ENCODE results near the gene FAT4.

The FAT4 gene

GRCh38 chr4:125346616-125347015, 31.9 kb downstream of the FAT4 start:
- peak overlapping the region; percentile 34; the same call in 1 of the 2 replicates for H3K27ac ChIP-seq (ENCODE audit: low read depth, low read length)
- no peak overlapping the region for H3K4me3 ChIP-seq (ENCODE audit: low read length)
- no peak overlapping the region for H3K9ac ChIP-seq (ENCODE audit: low read depth, low read length)
- no peaks in the 10 kb centered on the region for H3K36me3 ChIP-seq (ENCODE audit: insufficient read depth, low read length)
- peaks cover 39% of the 10 kb centered on the region for H3K4me1 ChIP-seq (ENCODE audit: insufficient read depth, low read length)
- no peaks in the 10 kb centered on the region for H3K27me3 ChIP-seq (ENCODE audit: insufficient read depth, low read length)
- H3K9me3 ChIP-seq (ENCODE audit: insufficient read depth, low read depth, low read length), result no peaks in the 10 kb centered on the region
- 55% methylated on average over 4 of the region's 4 CpGs for WGBS

DNA sequence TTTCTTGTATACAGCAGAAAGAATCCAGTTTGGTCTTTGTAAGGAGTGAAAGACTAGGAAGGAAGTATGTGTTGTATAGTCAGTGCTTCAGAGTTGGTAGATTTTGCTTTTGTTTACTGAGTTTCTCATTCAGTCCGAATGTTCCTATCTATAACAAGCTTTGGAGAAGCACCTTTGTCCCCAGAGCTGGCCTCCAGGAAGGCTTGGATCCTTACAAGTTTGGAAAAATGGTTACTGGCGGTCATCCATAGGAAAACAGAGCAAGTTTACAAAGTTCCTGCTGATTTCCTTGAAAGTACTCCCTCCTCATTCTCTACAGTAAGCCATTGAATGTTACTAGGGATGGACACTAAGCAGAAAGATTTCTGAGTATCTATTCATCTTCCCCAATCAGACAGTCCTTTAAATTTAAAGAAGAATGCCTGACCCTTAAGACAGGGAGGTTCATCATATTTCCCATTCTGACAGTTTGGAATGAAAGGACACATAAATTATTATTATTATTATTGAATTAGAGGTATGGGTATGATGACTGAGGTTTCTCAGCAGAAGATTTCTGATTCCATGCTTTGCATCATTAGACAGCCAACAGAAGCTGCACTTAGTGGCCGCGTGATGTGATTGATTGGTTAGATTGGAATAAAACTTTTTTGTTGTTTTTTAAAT, 35.8 kb downstream of the FAT4 start:
- H3K9me3 ChIP-seq (ENCODE audit: insufficient read depth, low read depth, low read length), result no peaks in the 10 kb centered on the region
- H3K9ac ChIP-seq (ENCODE audit: low read depth, low read length), result no peak overlapping the region
- peaks cover 49% of the 10 kb centered on the region for H3K4me1 ChIP-seq (ENCODE audit: insufficient read depth, low read length)
- H3K27ac ChIP-seq (ENCODE audit: low read depth, low read length), result peak overlapping the region; percentile 36; the same call in 1 of the 2 replicates
- no peak overlapping the region for H3K4me3 ChIP-seq (ENCODE audit: low read length)
- WGBS, result 83% methylated on average over 2 of the region's 4 CpGs
- no peaks in the 10 kb centered on the region for H3K27me3 ChIP-seq (ENCODE audit: insufficient read depth, low read length)
- H3K36me3 ChIP-seq (ENCODE audit: insufficient read depth, low read length), result no peaks in the 10 kb centered on the region

GRCh38 chr4:125352521-125352920, 37.8 kb downstream of the FAT4 start:
- Histone ChIP-seq H3K4me1 (ENCODE audit: insufficient read depth, low read length) (peaks cover 54% of the 10 kb centered on the region), H3K9me3 (ENCODE audit: insufficient read depth, low read depth, low read length) (no peaks in the 10 kb centered on the region), H3K9ac (ENCODE audit: low read depth, low read length) (no peak overlapping the region), H3K4me3 (ENCODE audit: low read length) (no peak overlapping the region), H3K27me3 (ENCODE audit: insufficient read depth, low read length) (no peaks in the 10 kb centered on the region), H3K27ac (ENCODE audit: low read depth, low read length) (no peak overlapping the region), H3K36me3 (ENCODE audit: insufficient read depth, low read length) (no peaks in the 10 kb centered on the region)
- 89% methylated on average over 1 of the region's 1 CpG for WGBS

GRCh38 chr4:125353131-125353530, 38.4 kb downstream of the FAT4 start:
- no CpG with 5 or more reads among the region's 1 CpG for WGBS
- Histone ChIP-seq H3K36me3 (ENCODE audit: insufficient read depth, low read length) (no peaks in the 10 kb centered on the region), H3K4me3 (ENCODE audit: low read length) (no peak overlapping the region), H3K4me1 (ENCODE audit: insufficient read depth, low read length) (peaks cover 57% of the 10 kb centered on the region), H3K27me3 (ENCODE audit: insufficient read depth, low read length) (no peaks in the 10 kb centered on the region), H3K27ac (ENCODE audit: low read depth, low read length) (no peak overlapping the region), H3K9ac (ENCODE audit: low read depth, low read length) (no peak overlapping the region), H3K9me3 (ENCODE audit: insufficient read depth, low read depth, low read length) (no peaks in the 10 kb centered on the region)

DNA sequence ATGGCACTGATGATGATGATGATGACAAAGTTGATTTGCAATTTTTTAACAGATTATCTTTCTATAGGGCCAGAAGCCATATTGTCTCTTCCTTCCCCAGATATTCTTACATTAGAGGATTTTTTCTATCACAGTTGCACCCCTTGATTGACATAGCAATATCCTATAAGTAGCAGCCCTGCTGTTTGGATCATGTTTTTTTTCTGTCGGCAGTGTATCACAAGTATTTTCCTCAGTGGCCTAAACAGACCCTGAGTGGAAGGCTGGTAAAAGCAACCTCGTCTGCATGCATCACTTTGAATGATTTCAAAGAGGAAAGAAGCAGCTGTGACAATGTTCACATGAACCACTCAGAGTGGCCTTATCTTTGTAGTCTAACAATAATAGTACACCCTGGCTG, 41.0 kb downstream of the FAT4 start:
- Histone ChIP-seq H3K9me3 (ENCODE audit: insufficient read depth, low read depth, low read length) (no peaks in the 10 kb centered on the region), H3K27me3 (ENCODE audit: insufficient read depth, low read length) (no peaks in the 10 kb centered on the region), H3K9ac (ENCODE audit: low read depth, low read length) (no peak overlapping the region), H3K36me3 (ENCODE audit: insufficient read depth, low read length) (no peaks in the 10 kb centered on the region), H3K4me3 (ENCODE audit: low read length) (no peak overlapping the region), H3K27ac (ENCODE audit: low read depth, low read length) (peak overlapping the region; percentile 8; the same call in 1 of the 2 replicates), H3K4me1 (ENCODE audit: insufficient read depth, low read length) (peaks cover 73% of the 10 kb centered on the region)
- WGBS, result 77% methylated on average over 2 of the region's 2 CpGs

- H3K27me3 ChIP-seq (ENCODE audit: insufficient read depth, low read length), result no peaks in the 10 kb centered on the region
- peaks cover 64% of the 10 kb centered on the region for H3K4me1 ChIP-seq (ENCODE audit: insufficient read depth, low read length)
- peak overlapping the region; percentile 24; the same call in 1 of the 2 replicates for H3K4me3 ChIP-seq (ENCODE audit: low read length)
- H3K27ac ChIP-seq (ENCODE audit: low read depth, low read length), result peak overlapping the region; percentile 84
- H3K36me3 ChIP-seq (ENCODE audit: insufficient read depth, low read length), result no peaks in the 10 kb centered on the region
- no peaks in the 10 kb centered on the region for H3K9me3 ChIP-seq (ENCODE audit: insufficient read depth, low read depth, low read length)
- no peak overlapping the region for H3K9ac ChIP-seq (ENCODE audit: low read depth, low read length)
- WGBS, result 0% methylated on average over 4 of the region's 4 CpGs
Observed at GRCh38 chr4:125357675-125358074, 42.9 kb downstream of the FAT4 start.

DNA sequence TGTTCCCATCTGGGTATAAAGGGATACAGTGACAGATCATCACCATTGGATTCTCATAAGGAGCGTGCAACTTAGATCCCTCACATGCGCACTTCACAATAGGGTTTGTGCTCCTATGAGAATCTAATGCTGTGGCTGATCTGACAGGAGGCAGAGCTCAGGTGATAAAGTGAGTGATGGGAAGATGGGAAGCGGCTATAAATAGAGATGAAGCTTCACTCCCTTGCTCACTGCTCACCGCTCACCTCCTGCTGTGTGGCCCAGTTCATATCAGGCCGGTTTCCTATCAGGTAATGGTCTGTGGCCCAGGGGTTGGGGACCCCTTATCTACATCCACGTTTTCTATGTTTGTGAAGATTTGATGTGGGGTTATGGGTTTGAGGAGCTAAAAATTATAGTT, 43.7 kb downstream of the FAT4 start:
- H3K36me3 ChIP-seq (ENCODE audit: insufficient read depth, low read length), result no peaks in the 10 kb centered on the region
- peak overlapping the region; percentile 24; the same call in 1 of the 2 replicates for H3K4me3 ChIP-seq (ENCODE audit: low read length)
- H3K9ac ChIP-seq (ENCODE audit: low read depth, low read length), result no peak overlapping the region
- 51% methylated on average over 6 of the region's 6 CpGs for WGBS
- peak overlapping the region; percentile 64; the same call in 1 of the 2 replicates for H3K27ac ChIP-seq (ENCODE audit: low read depth, low read length)
- no peaks in the 10 kb centered on the region for H3K27me3 ChIP-seq (ENCODE audit: insufficient read depth, low read length)
- no peaks in the 10 kb centered on the region for H3K9me3 ChIP-seq (ENCODE audit: insufficient read depth, low read depth, low read length)
- peaks cover 61% of the 10 kb centered on the region for H3K4me1 ChIP-seq (ENCODE audit: insufficient read depth, low read length)

- no peak overlapping the region for H3K9ac ChIP-seq (ENCODE audit: low read depth, low read length)
- no peaks in the 10 kb centered on the region for H3K27me3 ChIP-seq (ENCODE audit: insufficient read depth, low read length)
- peak overlapping the region; percentile 17; the same call in 1 of the 2 replicates for H3K27ac ChIP-seq (ENCODE audit: low read depth, low read length)
- no peaks in the 10 kb centered on the region for H3K36me3 ChIP-seq (ENCODE audit: insufficient read depth, low read length)
- H3K9me3 ChIP-seq (ENCODE audit: insufficient read depth, low read depth, low read length), result no peaks in the 10 kb centered on the region
- WGBS, result no CpG with 5 or more reads among the region's 3 CpGs
- no peak overlapping the region for H3K4me3 ChIP-seq (ENCODE audit: low read length)
- H3K4me1 ChIP-seq (ENCODE audit: insufficient read depth, low read length), result peaks cover 58% of the 10 kb centered on the region
Observed at GRCh38 chr4:125359363-125359762, 44.6 kb downstream of the FAT4 start.

GRCh38 chr4:125359960-125360634, 45.3 kb downstream of the FAT4 start:
- peak overlapping the region; percentile 17; the same call in 1 of the 2 replicates for H3K27ac ChIP-seq (ENCODE audit: low read depth, low read length)
- no peaks in the 10 kb centered on the region for H3K27me3 ChIP-seq (ENCODE audit: insufficient read depth, low read length)
- H3K36me3 ChIP-seq (ENCODE audit: insufficient read depth, low read length), result no peaks in the 10 kb centered on the region
- 83% methylated on average over 8 of the region's 8 CpGs for WGBS
- no peak overlapping the region; the same call in 1 of the 2 replicates for H3K9ac ChIP-seq (ENCODE audit: low read depth, low read length)
- H3K9me3 ChIP-seq (ENCODE audit: insufficient read depth, low read depth, low read length), result no peaks in the 10 kb centered on the region; the same call in 1 of the 2 replicates
- peaks cover 51% of the 10 kb centered on the region for H3K4me1 ChIP-seq (ENCODE audit: insufficient read depth, low read length)
- H3K4me3 ChIP-seq (ENCODE audit: low read length), result no peak overlapping the region

DNA sequence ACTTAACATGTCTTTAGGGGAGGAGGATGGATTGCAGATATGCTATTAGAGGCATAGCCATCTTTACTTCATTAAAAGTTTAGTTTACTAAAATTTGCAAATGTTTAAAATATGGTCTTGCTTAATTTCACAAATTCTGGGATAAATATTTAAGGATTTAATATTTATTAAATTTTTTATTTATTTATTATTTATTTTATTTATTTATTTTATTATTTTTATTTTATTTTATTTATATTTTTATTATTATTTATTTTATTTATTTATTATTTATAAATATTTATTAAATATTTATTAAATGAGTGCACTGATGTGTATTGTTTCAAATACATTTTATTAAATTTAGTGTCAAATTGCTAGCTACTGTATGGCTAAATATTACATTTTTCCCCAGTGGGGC, 46.0 kb downstream of the FAT4 start:
- Histone ChIP-seq H3K27ac (ENCODE audit: low read depth, low read length) (no peak overlapping the region), H3K27me3 (ENCODE audit: insufficient read depth, low read length) (no peaks in the 10 kb centered on the region), H3K9ac (ENCODE audit: low read depth, low read length) (no peak overlapping the region), H3K36me3 (ENCODE audit: insufficient read depth, low read length) (no peaks in the 10 kb centered on the region), H3K4me3 (ENCODE audit: low read length) (no peak overlapping the region), H3K4me1 (ENCODE audit: insufficient read depth, low read length) (peaks cover 45% of the 10 kb centered on the region), H3K9me3 (ENCODE audit: insufficient read depth, low read depth, low read length) (no peaks in the 10 kb centered on the region; the same call in 1 of the 2 replicates)

Measured in HUES64 (cell line).